ENCODE data around the gene COL23A1.
"Not testable (repeated sequence)": the region's sequence is repeated elsewhere in the genome, so short reads cannot be mapped to it uniquely, and the experiment has no call there.

COL23A1 gene

GRCh38 chr5:178308541-178309092, 281.6 kb downstream of the COL23A1 start:
- Histone ChIP-seq H3K4me3 (no peak overlapping the region), H3K9ac (ENCODE audit: insufficient read length) (no peak overlapping the region), H3K9me3 (ENCODE audit: low read depth, low read length) (no peaks in the 10 kb centered on the region), H3K27ac (no peak overlapping the region), H3K36me3 (ENCODE audit: insufficient read depth, low read length) (no peaks in the 10 kb centered on the region)
- no peak for DNase-seq (ENCODE audit: low read depth, low spot score)
- no peak for TF ChIP-seq FOXP2 (optimal IDR thresholded peaks at IDR 0.05; ENCODE audit: control extremely low read depth, extremely low read length, insufficient read depth)
- TF ChIP-seq POLR2AphosphoS5 (IDR thresholded peaks at IDR 0.05; ENCODE audit: borderline replicate concordance, low read depth, low read length): no peak
- TF ChIP-seq EZH2 (IDR thresholded peaks at IDR 0.05): no peak

GRCh38 chr5:178307267-178308045, 282.7 kb downstream of the COL23A1 start:
- Histone ChIP-seq H3K36me3 (ENCODE audit: insufficient read depth, low read length) (no peaks in the 10 kb centered on the region), H3K9ac (ENCODE audit: insufficient read length) (no peak overlapping the region), H3K4me3 (no peak overlapping the region), H3K9me3 (ENCODE audit: low read depth, low read length) (no peaks in the 10 kb centered on the region), H3K27ac (no peak overlapping the region)
- DNase-seq (ENCODE audit: low read depth, low spot score): no peak
- no peak for TF ChIP-seq POLR2AphosphoS5 (IDR thresholded peaks at IDR 0.05; ENCODE audit: borderline replicate concordance, low read depth, low read length)
- no peak for TF ChIP-seq FOXP2 (optimal IDR thresholded peaks at IDR 0.05; ENCODE audit: control extremely low read depth, extremely low read length, insufficient read depth)
- no peak for TF ChIP-seq EZH2 (IDR thresholded peaks at IDR 0.05)

- no peaks in the 10 kb centered on the region for H3K9me3 ChIP-seq (ENCODE audit: low read depth, low read length)
- no peak for DNase-seq (ENCODE audit: low read depth, low spot score)
- no peak overlapping the region for H3K9ac ChIP-seq (ENCODE audit: insufficient read length)
- H3K36me3 ChIP-seq (ENCODE audit: insufficient read depth, low read length): no peaks in the 10 kb centered on the region
- no peak overlapping the region for H3K27ac ChIP-seq
- TF ChIP-seq POLR2AphosphoS5 (IDR thresholded peaks at IDR 0.05; ENCODE audit: borderline replicate concordance, low read depth, low read length) (no peak), FOXP2 (optimal IDR thresholded peaks at IDR 0.05; ENCODE audit: control extremely low read depth, extremely low read length, insufficient read depth) (no peak), EZH2 (IDR thresholded peaks at IDR 0.05) (no peak)
- H3K4me3 ChIP-seq: no peak overlapping the region
Measured at GRCh38 chr5:178306430-178307225, 283.6 kb downstream of the COL23A1 start.

- H3K36me3 ChIP-seq (ENCODE audit: insufficient read depth, low read length): no peaks in the 10 kb centered on the region
- H3K9ac ChIP-seq (ENCODE audit: insufficient read length): no peak overlapping the region
- TF ChIP-seq FOXP2 (optimal IDR thresholded peaks at IDR 0.05; ENCODE audit: control extremely low read depth, extremely low read length, insufficient read depth) (no peak), EZH2 (IDR thresholded peaks at IDR 0.05) (no peak), POLR2AphosphoS5 (IDR thresholded peaks at IDR 0.05; ENCODE audit: borderline replicate concordance, low read depth, low read length) (no peak)
- no peak for DNase-seq (ENCODE audit: low read depth, low spot score)
- H3K9me3 ChIP-seq (ENCODE audit: low read depth, low read length): no peaks in the 10 kb centered on the region
- H3K27ac ChIP-seq: no peak overlapping the region
- no peak overlapping the region for H3K4me3 ChIP-seq
Measured at GRCh38 chr5:178305801-178306200, 284.4 kb downstream of the COL23A1 start.

- H3K9me3 ChIP-seq (ENCODE audit: low read depth, low read length): no peaks in the 10 kb centered on the region
- no peak overlapping the region for H3K4me3 ChIP-seq
- H3K9ac ChIP-seq (ENCODE audit: insufficient read length): no peak overlapping the region
- H3K36me3 ChIP-seq (ENCODE audit: insufficient read depth, low read length): no peaks in the 10 kb centered on the region
- TF ChIP-seq EZH2 (IDR thresholded peaks at IDR 0.05) (no peak), POLR2AphosphoS5 (IDR thresholded peaks at IDR 0.05; ENCODE audit: borderline replicate concordance, low read depth, low read length) (no peak)
- no peak overlapping the region for H3K27ac ChIP-seq
- DNase-seq (ENCODE audit: low read depth, low spot score): no peak
Measured at GRCh38 chr5:178304761-178305645, 285.2 kb downstream of the COL23A1 start.

GRCh38 chr5:178304016-178304415, 286.2 kb downstream of the COL23A1 start:
- no peak for DNase-seq (ENCODE audit: low read depth, low spot score)
- Histone ChIP-seq H3K36me3 (ENCODE audit: insufficient read depth, low read length) (no peaks in the 10 kb centered on the region), H3K9ac (ENCODE audit: insufficient read length) (no peak overlapping the region), H3K27ac (no peak overlapping the region), H3K9me3 (ENCODE audit: low read depth, low read length) (no peaks in the 10 kb centered on the region), H3K4me3 (no peak overlapping the region)
- no peak for TF ChIP-seq FOXP2 (optimal IDR thresholded peaks at IDR 0.05; ENCODE audit: control extremely low read depth, extremely low read length, insufficient read depth)
- no peak for TF ChIP-seq POLR2AphosphoS5 (IDR thresholded peaks at IDR 0.05; ENCODE audit: borderline replicate concordance, low read depth, low read length)
- no peak for TF ChIP-seq EZH2 (IDR thresholded peaks at IDR 0.05)

- DNase-seq (ENCODE audit: low read depth, low spot score); H3K9me3 ChIP-seq (ENCODE audit: low read depth, low read length); H3K27ac ChIP-seq; H3K4me3 ChIP-seq; H3K9ac ChIP-seq (ENCODE audit: insufficient read length); H3K36me3 ChIP-seq (ENCODE audit: insufficient read depth, low read length): not testable (repeated sequence)
Measured at GRCh38 chr5:178302321-178302720, 287.9 kb downstream of the COL23A1 start.

GRCh38 chr5:178301641-178302040, 288.6 kb downstream of the COL23A1 start:
- H3K4me3 ChIP-seq: no peak overlapping the region
- no peak overlapping the region for H3K9ac ChIP-seq (ENCODE audit: insufficient read length)
- DNase-seq (ENCODE audit: low read depth, low spot score): no peak
- H3K9me3 ChIP-seq (ENCODE audit: low read depth, low read length): no peaks in the 10 kb centered on the region
- no peak overlapping the region for H3K27ac ChIP-seq
- no peak for TF ChIP-seq EZH2 (IDR thresholded peaks at IDR 0.05)
- TF ChIP-seq POLR2AphosphoS5 (IDR thresholded peaks at IDR 0.05; ENCODE audit: borderline replicate concordance, low read depth, low read length): no peak
- TF ChIP-seq FOXP2 (optimal IDR thresholded peaks at IDR 0.05; ENCODE audit: control extremely low read depth, extremely low read length, insufficient read depth): no peak
- no peaks in the 10 kb centered on the region for H3K36me3 ChIP-seq (ENCODE audit: insufficient read depth, low read length)

Measured in SK-N-MC (cell line).